SH-SY5Y (cell line): ENCODE results near the gene CCDC3.

ENCODE experiments used
- GATA2 ChIP-seq: IDR thresholded peaks from 2 replicates; pipeline ENCODE4 v1.6.1; 2011; ENCODE audit warnings: mild to moderate bottlenecking, low read depth, low read length
- GATA3 ChIP-seq: IDR thresholded peaks from 2 replicates; pipeline ENCODE4 v1.6.1; 2011; ENCODE audit warnings: low read depth, mild to moderate bottlenecking, low read length, moderate library complexity

DNA sequence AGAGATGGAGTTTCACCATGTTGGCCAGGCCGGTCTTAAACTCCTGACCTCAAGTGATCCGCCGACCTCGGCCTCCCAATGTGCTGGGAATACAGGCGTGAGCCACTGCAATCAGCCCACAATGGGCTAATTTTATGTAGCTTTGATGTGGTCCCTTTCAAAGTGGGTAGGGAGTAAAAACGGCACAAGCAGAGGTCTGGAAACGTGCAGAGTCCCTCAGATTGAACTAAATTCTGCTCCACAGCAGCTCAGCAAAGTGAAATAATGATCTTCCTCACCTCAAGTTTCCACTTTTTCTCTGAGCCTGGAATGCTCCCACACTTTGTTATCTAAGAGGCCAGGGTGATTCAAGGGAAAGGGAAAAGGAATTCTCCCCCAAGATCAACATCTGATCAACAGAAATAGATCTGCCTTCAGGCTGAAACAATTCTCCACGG lies 6.1 kb downstream of the CCDC3 start:
- TF ChIP-seq GATA3, result no peak
- TF ChIP-seq GATA2, result no peak
